HS-27A (cell line): ENCODE measurements around the gene YPEL3.
"Not testable (repeated sequence)": the region's sequence is repeated elsewhere in the genome, so short reads cannot be mapped to it uniquely, and the experiment has no call there.

Source experiments
- DNase-seq: peaks from one replicate; pipeline ENCODE4 v3.0.0-alpha.2; 2012; ENCODE audit warnings: low read depth, missing footprints

The YPEL3 gene

DNA sequence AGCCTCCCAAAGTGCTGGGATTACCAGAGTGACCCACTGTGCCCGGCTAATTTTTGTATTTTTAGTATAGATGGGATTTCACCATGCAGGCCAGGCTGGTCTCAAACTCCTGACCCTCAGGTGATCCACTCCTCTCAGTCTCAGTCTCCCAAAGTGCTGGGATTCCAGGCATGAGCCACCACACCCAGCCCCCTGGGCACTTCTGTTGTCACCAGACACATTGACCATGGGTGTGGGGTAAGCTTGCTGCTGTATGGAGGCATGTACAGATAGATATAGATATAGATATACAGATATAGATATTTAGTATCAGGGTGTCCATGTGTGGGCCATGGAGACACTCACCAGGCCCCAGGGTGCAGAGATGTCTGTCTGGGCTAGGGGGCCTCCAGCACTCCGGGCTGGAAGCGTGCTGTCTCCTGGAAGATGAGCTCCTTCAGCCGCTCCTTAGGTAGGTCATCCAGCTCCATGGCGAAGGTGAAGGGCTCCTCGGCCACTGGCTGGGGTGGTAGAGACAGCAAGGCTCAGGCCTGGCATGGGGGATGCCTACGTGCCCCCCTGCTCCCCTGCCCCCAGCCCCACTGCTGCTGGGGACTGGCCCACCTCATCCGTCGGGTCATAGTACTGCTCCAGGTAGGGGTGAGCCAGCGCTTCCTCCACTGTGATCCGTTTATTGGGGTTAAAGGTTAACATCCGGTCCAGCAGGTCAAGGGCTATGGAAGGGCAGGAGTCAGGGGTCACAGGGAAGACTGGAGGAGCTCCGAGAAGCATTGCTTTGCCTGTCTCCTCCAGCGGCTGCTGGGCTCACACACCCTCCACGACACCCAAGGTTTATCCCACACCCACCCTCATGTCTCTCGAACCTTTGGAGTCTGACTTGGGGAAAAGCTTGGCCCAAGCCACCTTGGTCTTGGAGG lies 20.5 kb upstream of the YPEL3 start:
- no peak for DNase-seq

- no peak for DNase-seq
These were observed 19.2 kb upstream of the YPEL3 start for GRCh38 chr16:30115238-30115637.

DNA sequence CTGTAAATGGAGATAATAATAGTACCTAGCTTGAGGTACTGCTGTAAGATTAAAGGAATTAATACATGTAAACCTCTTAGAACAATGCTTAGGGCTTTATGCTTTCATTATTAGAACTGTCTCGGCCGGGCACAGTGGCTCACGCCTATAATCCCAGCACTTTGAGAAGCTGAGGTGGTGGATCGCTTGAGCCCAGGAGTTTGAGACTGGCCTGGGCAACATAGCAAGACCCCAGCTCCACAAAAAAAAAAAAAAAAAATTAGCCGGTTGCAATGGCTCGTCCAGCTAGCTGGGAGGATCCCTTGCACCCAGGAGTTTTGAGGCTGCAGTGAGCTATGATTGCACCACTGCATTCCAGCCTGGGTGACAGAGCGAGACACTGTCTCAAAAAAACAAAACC lies 18.8 kb upstream of the YPEL3 start:
- not testable (repeated sequence) for DNase-seq

- DNase-seq: no peak
These were observed 18.4 kb upstream of the YPEL3 start for GRCh38 chr16:30114411-30114810.

GRCh38 chr16:30113711-30114333 lies 17.8 kb upstream of the YPEL3 start:
- no peak for DNase-seq

GRCh38 chr16:30113031-30113710 lies 17.2 kb upstream of the YPEL3 start, which contains the start of gene GDPD3:
TSS of gene GDPD3 (minus strand) at chr16:30113537. CDS start at chr16:30113478, 59 bp downstream.
- no peak for DNase-seq

DNA sequence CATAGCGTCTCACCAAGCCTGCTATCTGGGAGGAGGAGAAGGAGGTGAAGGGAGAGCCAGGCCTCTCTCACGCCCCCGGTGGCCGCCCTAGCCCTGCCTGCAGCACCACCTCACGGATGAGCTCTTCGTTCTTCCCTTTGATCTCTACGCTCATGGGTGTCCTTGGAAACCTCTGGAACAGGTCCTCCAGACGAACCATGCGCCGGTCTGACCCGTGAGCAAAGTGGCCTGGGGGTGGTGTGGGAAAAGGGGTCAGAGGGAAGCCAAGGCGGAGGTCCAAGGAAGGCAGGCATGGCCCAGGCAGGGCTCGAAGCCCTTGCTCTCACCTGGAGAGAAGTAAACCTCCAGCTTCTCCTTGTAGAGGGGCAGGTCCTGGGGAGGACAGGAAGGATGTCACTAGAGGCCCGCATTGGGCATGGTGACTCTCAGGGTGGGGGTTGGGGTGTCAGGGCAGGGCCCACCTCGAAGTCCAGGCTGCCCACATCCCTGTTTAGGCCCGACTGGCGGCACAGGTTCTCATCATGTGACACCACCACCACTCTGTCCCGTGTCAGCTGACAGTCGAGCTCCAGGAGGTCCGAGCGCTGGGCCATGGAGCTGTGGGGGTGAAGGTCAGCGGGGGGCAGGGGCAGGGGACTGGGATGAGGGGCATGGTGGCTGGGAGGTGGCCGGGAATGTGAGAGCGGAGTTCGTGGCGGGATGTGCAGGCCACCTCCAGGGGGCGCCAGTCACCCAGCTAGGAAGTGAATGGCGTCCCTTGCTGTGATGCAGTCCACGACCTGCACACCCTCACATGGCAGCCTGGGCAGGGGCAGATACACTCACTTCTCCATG lies 16.4 kb upstream of the YPEL3 start:
- no peak for DNase-seq

- DNase-seq: no peak
These were observed 14.6 kb upstream of the YPEL3 start for GRCh38 chr16:30110661-30111060.

DNA sequence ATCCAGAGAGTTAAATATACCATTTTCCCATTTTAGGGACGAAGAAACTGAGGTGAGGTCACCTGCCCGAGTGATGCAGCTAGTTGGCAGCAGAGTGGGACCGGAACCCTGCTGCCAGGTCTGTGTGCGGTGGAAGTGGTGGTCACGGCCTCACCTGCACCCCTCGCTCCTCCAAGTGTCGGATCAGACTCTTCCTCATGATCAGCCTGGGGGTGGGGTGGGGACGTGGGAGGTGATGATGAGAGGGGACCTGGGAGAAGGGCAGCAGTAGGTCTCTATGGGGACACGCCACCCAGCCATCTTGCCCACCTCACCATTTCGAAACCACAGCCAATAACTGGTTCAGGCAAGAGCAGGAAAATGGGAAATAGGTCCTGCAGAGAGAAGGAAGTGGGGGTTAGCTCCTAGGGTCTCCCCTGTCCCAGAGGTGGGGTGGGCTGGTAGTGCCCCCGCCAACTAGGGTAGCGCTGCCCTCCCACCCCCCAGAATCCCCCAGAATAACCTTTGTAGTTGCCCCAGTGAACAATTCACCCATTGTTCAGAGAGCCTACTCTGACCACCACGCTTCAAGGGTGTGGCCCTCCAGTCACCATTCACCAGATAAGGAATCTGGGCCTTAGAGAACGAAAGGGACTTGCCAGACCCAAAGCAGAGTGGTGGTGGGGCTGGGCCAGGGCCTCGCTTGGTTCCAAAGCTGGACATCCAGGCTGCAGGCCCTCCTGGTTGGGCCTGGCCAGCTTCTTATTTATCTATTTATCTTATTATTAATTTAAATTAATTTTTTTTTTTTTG lies 12.2 kb upstream of the YPEL3 start:
- DNase-seq: no peak

- no peak for DNase-seq
These were observed 8.5 kb upstream of the YPEL3 start for GRCh38 chr16:30104492-30104891.

DNA sequence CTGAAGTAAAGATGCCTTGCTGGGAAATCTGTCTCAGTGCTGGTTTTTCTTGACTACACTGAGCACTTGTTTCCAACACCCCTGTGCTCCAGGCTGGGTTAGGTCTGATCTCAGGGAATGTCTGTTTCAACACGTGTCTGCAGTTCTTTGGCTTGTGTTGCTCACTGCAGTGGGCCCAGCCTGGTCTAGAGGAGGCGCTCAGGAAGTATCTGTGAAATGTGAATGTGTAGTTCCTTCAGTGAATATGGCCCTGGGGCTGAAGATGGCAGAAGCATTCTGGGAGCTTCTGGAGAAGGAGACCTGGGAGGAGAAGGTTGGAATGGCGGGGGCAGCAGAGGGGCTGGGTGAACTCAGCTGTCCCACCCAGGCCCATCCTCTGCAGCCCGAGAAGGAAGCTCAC lies 8.1 kb upstream of the YPEL3 start:
- no peak for DNase-seq

DNA sequence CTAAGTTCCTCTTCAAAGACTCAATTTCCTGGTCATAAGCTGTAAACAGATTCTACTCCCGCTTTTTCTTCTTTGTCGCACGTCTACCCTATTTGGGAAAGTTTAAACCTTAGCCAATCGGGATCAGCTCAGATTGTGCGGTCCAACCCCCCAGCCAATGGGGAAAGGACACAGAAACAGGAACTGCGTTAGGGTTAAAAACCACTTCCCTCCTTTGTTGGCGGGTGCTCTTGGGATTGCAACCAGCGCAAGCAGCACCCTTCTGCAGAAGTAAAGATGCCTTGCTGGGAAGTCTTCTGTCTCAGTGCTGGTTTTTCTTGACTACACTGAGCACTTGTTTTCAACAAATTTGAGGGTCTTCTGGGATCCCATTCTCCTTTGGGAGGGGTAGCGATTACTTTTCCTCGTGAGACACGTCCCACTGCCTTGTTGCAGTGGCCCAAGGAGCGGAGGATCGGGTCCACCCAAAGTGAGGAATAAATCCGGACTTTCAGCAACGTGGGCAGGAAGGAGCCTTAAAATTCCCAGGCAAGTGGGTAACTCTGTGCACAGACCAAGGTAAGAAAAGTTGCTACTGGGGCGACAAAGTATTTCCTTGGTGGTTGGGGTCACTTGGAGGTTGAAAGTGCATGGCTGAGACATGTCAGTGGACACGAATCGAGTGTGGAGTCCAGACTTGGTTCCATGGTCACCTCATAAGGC lies 1.0 kb upstream of the YPEL3 start:
- DNase-seq: no peak

DNA sequence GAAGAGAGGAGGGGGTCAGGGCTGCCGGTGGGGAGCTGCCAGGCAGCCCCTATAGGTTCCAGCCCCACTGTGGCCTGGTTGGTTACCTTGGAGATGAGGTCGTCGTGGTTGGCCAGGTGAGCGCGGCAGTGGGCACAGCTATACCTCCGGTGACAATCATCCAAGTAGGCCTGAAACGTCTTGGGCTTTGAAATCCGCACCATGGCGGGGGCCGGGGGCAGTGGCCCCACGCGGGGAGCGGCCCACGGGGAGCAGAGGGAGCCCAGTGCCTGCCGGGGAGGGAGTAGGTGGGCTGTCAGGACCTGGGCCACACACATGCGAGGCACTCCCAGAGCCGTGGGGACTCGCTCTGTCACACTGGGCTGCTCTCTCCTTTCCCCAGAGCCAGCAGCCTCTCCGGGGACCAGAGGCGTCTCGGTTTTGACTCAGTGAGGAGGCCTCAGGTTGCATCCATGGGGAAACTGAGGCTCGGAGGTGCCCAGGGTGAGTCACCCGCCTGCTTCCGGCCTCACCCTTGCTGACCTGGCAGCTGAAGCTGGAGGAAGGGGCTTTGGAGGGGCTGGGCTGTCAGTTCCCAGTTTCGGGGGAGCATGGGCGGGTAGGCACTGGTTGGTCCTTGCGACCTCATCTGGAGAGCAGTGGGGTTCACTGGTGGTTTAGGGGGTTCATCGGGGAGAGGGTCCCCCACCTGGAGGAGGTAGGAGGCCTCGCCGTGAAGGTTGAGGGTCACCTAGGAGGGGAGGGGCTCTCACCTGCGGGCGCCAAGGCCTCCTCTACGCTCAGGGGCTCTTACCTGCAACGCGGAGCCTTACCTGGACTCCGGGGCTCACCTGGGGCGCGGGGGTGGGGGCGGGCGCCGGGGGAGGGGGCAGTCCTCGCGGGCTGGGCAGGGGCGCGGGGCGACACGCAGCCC lies 591 bp downstream of the YPEL3 start:
- DNase-seq: no peak

GRCh38 chr16:30094541-30095165 lies 1.4 kb downstream of the YPEL3 start:
- DNase-seq: no peak

DNA sequence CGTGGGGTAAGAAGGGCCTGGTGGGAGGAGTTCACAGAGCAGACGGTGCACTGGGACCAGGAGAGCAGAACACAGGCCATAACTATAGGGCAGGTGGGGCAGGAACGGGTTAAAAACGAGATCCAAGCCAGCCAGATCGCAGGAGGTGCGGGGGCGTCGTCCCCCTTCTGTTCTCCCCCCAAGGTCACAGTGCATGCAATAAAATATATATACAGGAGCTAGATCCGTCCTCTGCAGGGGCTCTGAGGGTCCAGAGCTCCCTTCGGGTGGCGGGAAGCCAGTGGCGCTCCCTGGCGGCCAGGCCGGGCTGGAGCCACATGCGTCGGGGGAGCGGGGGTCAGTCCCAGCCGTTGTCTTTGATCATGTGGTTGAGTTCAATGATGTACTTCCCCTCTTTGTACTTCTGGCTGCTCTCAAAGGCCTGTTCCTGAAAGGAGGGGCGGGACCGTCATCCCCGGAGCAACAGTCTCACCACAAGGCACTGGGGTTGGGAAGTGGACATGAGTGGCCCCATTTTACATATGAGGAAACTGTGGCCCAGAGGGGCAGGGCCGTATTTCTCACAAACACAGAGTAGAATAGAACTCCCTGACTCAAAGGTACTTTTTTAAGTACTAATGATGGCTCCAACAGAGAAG lies 3.5 kb downstream of the YPEL3 start:
- DNase-seq: no peak

GRCh38 chr16:30091474-30092372 lies 4.3 kb downstream of the YPEL3 start, which contains the start of gene TBX6:
TSS of gene TBX6 (minus strand) at chr16:30091924. CDS start at chr16:30091193, 731 bp downstream.
- DNase-seq: peak; percentile 66
